Measurements from ENCODE around the gene OR1K1. TPM values are rescaled to one million over a fixed set of nuclear protein-coding genes. Genes with fewer than 3 reads are reported as not detected.

OR1K1 gene
- total and polyA plus RNA-seq, 2 of the 13 experiments (the other 11 are each of a cell fraction or from before 2014, with no cell fraction given), result not detected

GRCh38 chr9:122844137-122844536 lies 44.2 kb downstream of the OR1K1 start:
- Histone ChIP-seq H3K36me3 (replicated peaks in 1 of 2; ENCODE audit: control insufficient read depth in 1 of 2, insufficient read depth in 2 of 2, low read length in 2 of 2) (peaks cover 0 to 3% of the 10 kb centered on the region in 2 experiments; a peak in 2 of 5 replicates), H4K20me1 (ENCODE audit: insufficient read depth, low read length) (no peaks in the 10 kb centered on the region), H3K4me3 (replicated peaks in 1 of 3; ENCODE audit: insufficient read depth in 1 of 3, low read depth in 2 of 3, low read length in 3 of 3) (no peak overlapping the region), H3K79me2 (ENCODE audit: insufficient read depth, low read length) (no peaks in the 10 kb centered on the region), H3K9ac (ENCODE audit: insufficient read depth, low read depth, low read length) (no peak overlapping the region), H3K27ac (ENCODE audit: extremely low read length, insufficient read depth, low read length) (no peak overlapping the region), H3K27me3 (ENCODE audit: control insufficient read depth in 1 of 2, insufficient read depth in 2 of 2, low read length in 2 of 2) (no peaks in the 10 kb centered on the region), H3K4me2 (ENCODE audit: low read depth, low read length) (no peak overlapping the region), H3K4me1 (ENCODE audit: insufficient read depth, low read length) (no peaks in the 10 kb centered on the region), H3K9me3 (ENCODE audit: low read length) (no peaks in the 10 kb centered on the region), H2AFZ (ENCODE audit: low read length) (no peak overlapping the region)
- intact Hi-C loops (cut with micrococcal nuclease; ENCODE audit: unreplicated experiment), result no loop called here
- no TSS peak for BruUV-seq (replicated peaks)
- ChIA-PET POLR2A (no interaction called here), CTCF (ENCODE audit: low intra/inter-chr PET ratio, low total read pairs) (no interaction called here)
- ATAC-seq (no peak), FAIRE-seq (no peak), DNase-seq (ENCODE audit: low spot score) (no peak)
- WGBS (ENCODE audit: low lambda C conversion rate), result 100% methylated on average over 1 of the region's 1 CpG
- in situ Hi-C loops (cut with HindIII; ENCODE audit: extremely low pct_ligation_motif_present, low pct_unique_long_range_greater_than_20kb), result no loop called here
- TF ChIP-seq KLF15 (CRISPR knock-in tag; IDR thresholded peaks at IDR 0.05; ENCODE audit: borderline replicate concordance), result no peak
- TF ChIP-seq TCF7 (IDR thresholded peaks at IDR 0.05; ENCODE audit: low read depth), result no peak
- TF ChIP-seq ZNF331 (CRISPR knock-in tag; IDR thresholded peaks at IDR 0.05), result no peak
- TF ChIP-seq, protein P1, sequence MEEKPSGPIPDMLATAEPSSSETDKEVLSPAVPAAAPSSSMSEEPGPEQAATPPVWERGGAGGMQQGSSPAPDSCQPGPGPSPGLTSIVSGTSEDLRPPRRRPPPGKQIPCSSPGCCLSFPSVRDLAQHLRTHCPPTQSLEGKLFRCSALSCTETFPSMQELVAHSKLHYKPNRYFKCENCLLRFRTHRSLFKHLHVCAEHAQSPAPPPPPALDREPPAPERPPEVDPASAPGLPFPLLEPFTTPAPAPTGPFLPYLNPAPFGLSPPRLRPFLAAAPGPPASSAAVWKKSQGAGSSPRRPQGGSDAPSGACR (CRISPR knock-in tag; IDR thresholded peaks at IDR 0.05), result no peak
- TF ChIP-seq PRDM4 (CRISPR knock-in tag; IDR thresholded peaks at IDR 0.05; ENCODE audit: borderline replicate concordance), result no peak
- no peak for TF ChIP-seq FUBP1 (CRISPR knock-in tag; IDR thresholded peaks at IDR 0.05; ENCODE audit: borderline replicate concordance)
- no peak for TF ChIP-seq ZNF274 (CRISPR knock-in tag; IDR thresholded peaks at IDR 0.05)
- TF ChIP-seq, protein P2, sequence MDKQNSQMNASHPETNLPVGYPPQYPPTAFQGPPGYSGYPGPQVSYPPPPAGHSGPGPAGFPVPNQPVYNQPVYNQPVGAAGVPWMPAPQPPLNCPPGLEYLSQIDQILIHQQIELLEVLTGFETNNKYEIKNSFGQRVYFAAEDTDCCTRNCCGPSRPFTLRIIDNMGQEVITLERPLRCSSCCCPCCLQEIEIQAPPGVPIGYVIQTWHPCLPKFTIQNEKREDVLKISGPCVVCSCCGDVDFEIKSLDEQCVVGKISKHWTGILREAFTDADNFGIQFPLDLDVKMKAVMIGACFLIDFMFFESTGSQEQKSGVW (CRISPR knock-in tag; IDR thresholded peaks at IDR 0.05; ENCODE audit: borderline replicate concordance), result no peak
- TF ChIP-seq ZNF501 (CRISPR knock-in tag; IDR thresholded peaks at IDR 0.05), result no peak
- TF ChIP-seq, protein P3, sequence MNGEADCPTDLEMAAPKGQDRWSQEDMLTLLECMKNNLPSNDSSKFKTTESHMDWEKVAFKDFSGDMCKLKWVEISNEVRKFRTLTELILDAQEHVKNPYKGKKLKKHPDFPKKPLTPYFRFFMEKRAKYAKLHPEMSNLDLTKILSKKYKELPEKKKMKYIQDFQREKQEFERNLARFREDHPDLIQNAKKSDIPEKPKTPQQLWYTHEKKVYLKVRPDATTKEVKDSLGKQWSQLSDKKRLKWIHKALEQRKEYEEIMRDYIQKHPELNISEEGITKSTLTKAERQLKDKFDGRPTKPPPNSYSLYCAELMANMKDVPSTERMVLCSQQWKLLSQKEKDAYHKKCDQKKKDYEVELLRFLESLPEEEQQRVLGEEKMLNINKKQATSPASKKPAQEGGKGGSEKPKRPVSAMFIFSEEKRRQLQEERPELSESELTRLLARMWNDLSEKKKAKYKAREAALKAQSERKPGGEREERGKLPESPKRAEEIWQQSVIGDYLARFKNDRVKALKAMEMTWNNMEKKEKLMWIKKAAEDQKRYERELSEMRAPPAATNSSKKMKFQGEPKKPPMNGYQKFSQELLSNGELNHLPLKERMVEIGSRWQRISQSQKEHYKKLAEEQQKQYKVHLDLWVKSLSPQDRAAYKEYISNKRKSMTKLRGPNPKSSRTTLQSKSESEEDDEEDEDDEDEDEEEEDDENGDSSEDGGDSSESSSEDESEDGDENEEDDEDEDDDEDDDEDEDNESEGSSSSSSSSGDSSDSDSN (CRISPR knock-in tag; IDR thresholded peaks at IDR 0.05), result no peak

Data from HepG2 (cell line).